Measurements from ENCODE around the gene IWS1. TPM values are rescaled to one million over a fixed set of nuclear protein-coding genes. Genes with fewer than 3 reads are reported as not detected.

The IWS1 gene
- total and polyA plus RNA-seq, 9 of the 15 experiments (the other 6 are each of a cell fraction or from before 2014, with no cell fraction given): 20.8 to 67.2 (median 46.6) TPM

- TF ChIP-seq SMARCC2 (IDR thresholded peaks at IDR 0.05; ENCODE audit: low read depth): peak; percentile 46
- no peak for TF ChIP-seq BRCA1 (IDR thresholded peaks at IDR 0.05)
- no peak for TF ChIP-seq BRCA1 (CRISPR knock-in tag; IDR thresholded peaks at IDR 0.05)
- TF ChIP-seq ZNF197 (CRISPR knock-in tag; IDR thresholded peaks at IDR 0.05; ENCODE audit: low read depth): no peak
- 0 out of 2 replicates have a peak, but pooled peaks have one; percentile 8 for TF ChIP-seq TARDBP (IDR thresholded peaks at IDR 0.05)
- TF ChIP-seq, protein P1, sequence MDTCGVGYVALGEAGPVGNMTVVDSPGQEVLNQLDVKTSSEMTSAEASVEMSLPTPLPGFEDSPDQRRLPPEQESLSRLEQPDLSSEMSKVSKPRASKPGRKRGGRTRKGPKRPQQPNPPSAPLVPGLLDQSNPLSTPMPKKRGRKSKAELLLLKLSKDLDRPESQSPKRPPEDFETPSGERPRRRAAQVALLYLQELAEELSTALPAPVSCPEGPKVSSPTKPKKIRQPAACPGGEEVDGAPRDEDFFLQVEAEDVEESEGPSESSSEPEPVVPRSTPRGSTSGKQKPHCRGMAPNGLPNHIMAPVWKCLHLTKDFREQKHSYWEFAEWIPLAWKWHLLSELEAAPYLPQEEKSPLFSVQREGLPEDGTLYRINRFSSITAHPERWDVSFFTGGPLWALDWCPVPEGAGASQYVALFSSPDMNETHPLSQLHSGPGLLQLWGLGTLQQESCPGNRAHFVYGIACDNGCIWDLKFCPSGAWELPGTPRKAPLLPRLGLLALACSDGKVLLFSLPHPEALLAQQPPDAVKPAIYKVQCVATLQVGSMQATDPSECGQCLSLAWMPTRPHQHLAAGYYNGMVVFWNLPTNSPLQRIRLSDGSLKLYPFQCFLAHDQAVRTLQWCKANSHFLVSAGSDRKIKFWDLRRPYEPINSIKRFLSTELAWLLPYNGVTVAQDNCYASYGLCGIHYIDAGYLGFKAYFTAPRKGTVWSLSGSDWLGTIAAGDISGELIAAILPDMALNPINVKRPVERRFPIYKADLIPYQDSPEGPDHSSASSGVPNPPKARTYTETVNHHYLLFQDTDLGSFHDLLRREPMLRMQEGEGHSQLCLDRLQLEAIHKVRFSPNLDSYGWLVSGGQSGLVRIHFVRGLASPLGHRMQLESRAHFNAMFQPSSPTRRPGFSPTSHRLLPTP (IDR thresholded peaks at IDR 0.05; ENCODE audit: borderline replicate concordance, extremely low read depth, insufficient read length): no peak
- no peak for TF ChIP-seq CAMTA2 (CRISPR knock-in tag; conservative IDR thresholded peaks at IDR 0.05)
- TF ChIP-seq ZSCAN29 (IDR thresholded peaks at IDR 0.05): no peak
- TF ChIP-seq ZBTB49 (CRISPR knock-in tag; IDR thresholded peaks at IDR 0.05; ENCODE audit: borderline replicate concordance): no peak
- no peak for TF ChIP-seq BRD9 (IDR thresholded peaks at IDR 0.05; ENCODE audit: low read depth, partially characterized antibody)
- TF ChIP-seq JUNB (CRISPR knock-in tag; conservative IDR thresholded peaks at IDR 0.05): no peak
- no peak for TF ChIP-seq FOXA3 (CRISPR knock-in tag; conservative IDR thresholded peaks at IDR 0.05 in 1 of 2, IDR thresholded peaks at IDR 0.05 in 1 of 2)
- TF ChIP-seq MYNN (IDR thresholded peaks at IDR 0.05): no peak
- no peak for TF ChIP-seq MYNN (CRISPR knock-in tag; IDR thresholded peaks at IDR 0.05)
- no peak for TF ChIP-seq OTX1 (CRISPR knock-in tag; IDR thresholded peaks at IDR 0.05)
- TF ChIP-seq BRF2 (IDR thresholded peaks at IDR 0.05; ENCODE audit: borderline replicate concordance, insufficient read depth, insufficient read length): no peak
- TF ChIP-seq, protein P2, sequence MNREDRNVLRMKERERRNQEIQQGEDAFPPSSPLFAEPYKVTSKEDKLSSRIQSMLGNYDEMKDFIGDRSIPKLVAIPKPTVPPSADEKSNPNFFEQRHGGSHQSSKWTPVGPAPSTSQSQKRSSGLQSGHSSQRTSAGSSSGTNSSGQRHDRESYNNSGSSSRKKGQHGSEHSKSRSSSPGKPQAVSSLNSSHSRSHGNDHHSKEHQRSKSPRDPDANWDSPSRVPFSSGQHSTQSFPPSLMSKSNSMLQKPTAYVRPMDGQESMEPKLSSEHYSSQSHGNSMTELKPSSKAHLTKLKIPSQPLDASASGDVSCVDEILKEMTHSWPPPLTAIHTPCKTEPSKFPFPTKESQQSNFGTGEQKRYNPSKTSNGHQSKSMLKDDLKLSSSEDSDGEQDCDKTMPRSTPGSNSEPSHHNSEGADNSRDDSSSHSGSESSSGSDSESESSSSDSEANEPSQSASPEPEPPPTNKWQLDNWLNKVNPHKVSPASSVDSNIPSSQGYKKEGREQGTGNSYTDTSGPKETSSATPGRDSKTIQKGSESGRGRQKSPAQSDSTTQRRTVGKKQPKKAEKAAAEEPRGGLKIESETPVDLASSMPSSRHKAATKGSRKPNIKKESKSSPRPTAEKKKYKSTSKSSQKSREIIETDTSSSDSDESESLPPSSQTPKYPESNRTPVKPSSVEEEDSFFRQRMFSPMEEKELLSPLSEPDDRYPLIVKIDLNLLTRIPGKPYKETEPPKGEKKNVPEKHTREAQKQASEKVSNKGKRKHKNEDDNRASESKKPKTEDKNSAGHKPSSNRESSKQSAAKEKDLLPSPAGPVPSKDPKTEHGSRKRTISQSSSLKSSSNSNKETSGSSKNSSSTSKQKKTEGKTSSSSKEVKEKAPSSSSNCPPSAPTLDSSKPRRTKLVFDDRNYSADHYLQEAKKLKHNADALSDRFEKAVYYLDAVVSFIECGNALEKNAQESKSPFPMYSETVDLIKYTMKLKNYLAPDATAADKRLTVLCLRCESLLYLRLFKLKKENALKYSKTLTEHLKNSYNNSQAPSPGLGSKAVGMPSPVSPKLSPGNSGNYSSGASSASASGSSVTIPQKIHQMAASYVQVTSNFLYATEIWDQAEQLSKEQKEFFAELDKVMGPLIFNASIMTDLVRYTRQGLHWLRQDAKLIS (CRISPR knock-in tag; IDR thresholded peaks at IDR 0.05): no peak
- no peak for TF ChIP-seq U2AF2 (optimal IDR thresholded peaks at IDR 0.05; ENCODE audit: low read depth, low read length)
Observed at GRCh38 chr2:127527001-127527804, 914 bp upstream of the IWS1 start (continued).
